Measurements from ENCODE around the gene RHOC. TPM values are rescaled to one million over a fixed set of nuclear protein-coding genes. Genes with fewer than 3 reads are reported as not detected.

RHOC gene
- total RNA-seq, 1 experiment from 2014 or later: 405 TPM

- peaks cover 38% of the 10 kb centered on the region for H3K79me2 ChIP-seq (ENCODE audit: low read length)
- CTCF ChIA-PET: interaction anchor here (0.6 to 1.5 kb wide), 6 partner anchors 33 to 313 kb away, joined by 3 to 7 read pairs (median 4); partner anchors contain the start of gene MOV10
- H3K9ac ChIP-seq (ENCODE audit: low read length): peak overlapping the region; percentile 97
- BruUV-seq (replicated peaks): no TSS peak
- peaks cover 9% of the 10 kb centered on the region; the same call in 1 of the 2 replicates for H3K36me3 ChIP-seq (ENCODE audit: low read depth, low read length)
- H3K27me3 ChIP-seq (ENCODE audit: low read length): no peaks in the 10 kb centered on the region
- POLR2A ChIA-PET (ENCODE audit: unreplicated experiment): no interaction called here
- no peaks in the 10 kb centered on the region for H3K9me2 ChIP-seq (replicated peaks; ENCODE audit: low read length)
- no peaks in the 10 kb centered on the region for H4K20me1 ChIP-seq (ENCODE audit: low read length)
- peak overlapping the region; percentile 31 for H3K27ac ChIP-seq (ENCODE audit: low read length)
- H3K9me3 ChIP-seq (ENCODE audit: low read length): no peaks in the 10 kb centered on the region
- ATAC-seq (peak; percentile 61), DNase-seq (peak; percentile 89)
- intact Hi-C loops (cut with micrococcal nuclease): loop anchor here (1.0 to 5.0 kb wide), 4 partner anchors 33 to 241 kb away; partner anchors contain the start of genes CAPZA1, MOV10 and ST7L
- H3K4me2 ChIP-seq (ENCODE audit: low read length): peak overlapping the region; percentile 88
- H2AFZ ChIP-seq (ENCODE audit: low read length): peak overlapping the region; percentile 90
- H3K4me3 ChIP-seq (ENCODE audit: low read length): peak overlapping the region; percentile 97
- TF ChIP-seq EZH2phosphoT487 (IDR thresholded peaks at IDR 0.05; ENCODE audit: borderline replicate concordance, low read length): no peak
- TF ChIP-seq EZH2 (IDR thresholded peaks at IDR 0.05; ENCODE audit: low read length, unreplicated experiment): no peak
- TF ChIP-seq, protein P1, sequence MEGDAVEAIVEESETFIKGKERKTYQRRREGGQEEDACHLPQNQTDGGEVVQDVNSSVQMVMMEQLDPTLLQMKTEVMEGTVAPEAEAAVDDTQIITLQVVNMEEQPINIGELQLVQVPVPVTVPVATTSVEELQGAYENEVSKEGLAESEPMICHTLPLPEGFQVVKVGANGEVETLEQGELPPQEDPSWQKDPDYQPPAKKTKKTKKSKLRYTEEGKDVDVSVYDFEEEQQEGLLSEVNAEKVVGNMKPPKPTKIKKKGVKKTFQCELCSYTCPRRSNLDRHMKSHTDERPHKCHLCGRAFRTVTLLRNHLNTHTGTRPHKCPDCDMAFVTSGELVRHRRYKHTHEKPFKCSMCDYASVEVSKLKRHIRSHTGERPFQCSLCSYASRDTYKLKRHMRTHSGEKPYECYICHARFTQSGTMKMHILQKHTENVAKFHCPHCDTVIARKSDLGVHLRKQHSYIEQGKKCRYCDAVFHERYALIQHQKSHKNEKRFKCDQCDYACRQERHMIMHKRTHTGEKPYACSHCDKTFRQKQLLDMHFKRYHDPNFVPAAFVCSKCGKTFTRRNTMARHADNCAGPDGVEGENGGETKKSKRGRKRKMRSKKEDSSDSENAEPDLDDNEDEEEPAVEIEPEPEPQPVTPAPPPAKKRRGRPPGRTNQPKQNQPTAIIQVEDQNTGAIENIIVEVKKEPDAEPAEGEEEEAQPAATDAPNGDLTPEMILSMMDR (conservative IDR thresholded peaks at IDR 0.05; ENCODE audit: low read depth, low read length): peak; percentile 86
- peaks cover 37% of the 10 kb centered on the region for H3K4me1 ChIP-seq (ENCODE audit: insufficient read depth, low read length)
- H3F3A ChIP-seq (ENCODE audit: low read length, unreplicated experiment): peaks cover 3% of the 10 kb centered on the region
Observed at GRCh38 chr1:112707221-112708001, 484 bp upstream of the RHOC start.

- POLR2A ChIA-PET (ENCODE audit: unreplicated experiment): interaction anchor here (0.6 to 1.4 kb wide), 2 partner anchors 31 to 142 kb away, joined by 4 read pairs; partner anchors contain the start of gene MOV10
- Histone ChIP-seq H3K27ac (ENCODE audit: low read length) (peak overlapping the region; percentile 97), H3K4me1 (ENCODE audit: insufficient read depth, low read length) (peaks cover 60% of the 10 kb centered on the region), H3K9me3 (ENCODE audit: low read length) (no peaks in the 10 kb centered on the region), H3F3A (ENCODE audit: low read length, unreplicated experiment) (peaks cover 3% of the 10 kb centered on the region), H3K4me3 (ENCODE audit: low read length) (peak overlapping the region; percentile 97), H3K4me2 (ENCODE audit: low read length) (peak overlapping the region; percentile 98), H3K27me3 (ENCODE audit: low read length) (no peaks in the 10 kb centered on the region), H3K9me2 (replicated peaks; ENCODE audit: low read length) (no peaks in the 10 kb centered on the region), H4K20me1 (ENCODE audit: low read length) (no peaks in the 10 kb centered on the region), H3K79me2 (ENCODE audit: low read length) (peaks cover 49% of the 10 kb centered on the region), H3K9ac (ENCODE audit: low read length) (peak overlapping the region; percentile 97), H3K36me3 (ENCODE audit: low read depth, low read length) (peaks cover 10% of the 10 kb centered on the region; the same call in 1 of the 2 replicates), H2AFZ (ENCODE audit: low read length) (no peak overlapping the region)
- CTCF ChIA-PET: interaction anchor here (0.5 to 1.3 kb wide), 5 partner anchors 23 to 434 kb away, joined by 3 to 5 read pairs (median 4); no protein-coding TSS in a partner anchor
- no TSS peak for BruUV-seq (replicated peaks)
- no peak for TF ChIP-seq EZH2 (IDR thresholded peaks at IDR 0.05; ENCODE audit: low read length, unreplicated experiment)
- TF ChIP-seq, protein P1 (conservative IDR thresholded peaks at IDR 0.05; ENCODE audit: low read depth, low read length): no peak
- no peak for TF ChIP-seq EZH2phosphoT487 (IDR thresholded peaks at IDR 0.05; ENCODE audit: borderline replicate concordance, low read length)
- ATAC-seq: peak; percentile 60
- intact Hi-C loops (cut with micrococcal nuclease): loop anchor here (1.0 to 5.0 kb wide), 2 partner anchors 203 to 314 kb away; no protein-coding TSS in a partner anchor
- DNase-seq: peak; percentile 97
Observed at GRCh38 chr1:112704934-112705627, 1.8 kb downstream of the RHOC start.
